H9 (cell line): ENCODE results near the gene LRTM2. TPM values are rescaled to one million over a fixed set of nuclear protein-coding genes. Genes with fewer than 3 reads are reported as not detected.

ENCODE experiments used
- DNase-seq: peaks from one replicate; pipeline ENCODE4 v3.0.0-alpha.2; 2017
- H2AFZ ChIP-seq: one replicate; pipeline ENCODE4 v1.6.1; 2013; ENCODE audit warnings: mild to moderate bottlenecking, low read length, control low read depth, moderate library complexity
- H2AK5ac ChIP-seq: 2 replicates; pipeline ENCODE4 v1.6.1; 2013; ENCODE audit warnings: low read length, control low read depth, mixed read lengths; ENCODE audit not compliant: insufficient read length
- H2BK120ac ChIP-seq: one replicate; pipeline ENCODE4 v1.6.1; 2013; ENCODE audit warnings: low read depth, mild to moderate bottlenecking, low read length, control low read depth, inconsistent platforms; ENCODE audit not compliant: poor library complexity, severe bottlenecking
- H2BK12ac ChIP-seq: 2 replicates; pipeline ENCODE4 v1.6.1; 2013; ENCODE audit warnings: low read length, control low read depth, mixed read lengths, low read depth; ENCODE audit not compliant: insufficient read length
- H2BK15ac ChIP-seq: 2 replicates; pipeline ENCODE4 v1.6.1; 2013; ENCODE audit warnings: low read depth, low read length, control low read depth
- H2BK20ac ChIP-seq: one replicate; pipeline ENCODE4 v1.6.1; 2013; ENCODE audit warnings: low read depth, mild to moderate bottlenecking, low read length, control low read depth, inconsistent platforms; ENCODE audit not compliant: poor library complexity, severe bottlenecking
- H2BK5ac ChIP-seq: 2 replicates; pipeline ENCODE4 v1.6.1; 2013; ENCODE audit warnings: low read length, control low read depth, mixed read lengths; ENCODE audit not compliant: insufficient read length
- H3K14ac ChIP-seq: 2 replicates; pipeline ENCODE4 v1.6.1; 2013; ENCODE audit warnings: low read length, control low read depth; ENCODE audit not compliant: insufficient read depth
- H3K18ac ChIP-seq: 2 replicates; pipeline ENCODE4 v1.6.1; 2013; ENCODE audit warnings: low read depth, mild to moderate bottlenecking, mixed read lengths, low read length, control low read depth; ENCODE audit not compliant: insufficient read length
- H3K23ac ChIP-seq: 2 replicates; pipeline ENCODE4 v1.6.1; 2013; ENCODE audit warnings: low read length, control low read depth, mixed read lengths, low read depth; ENCODE audit not compliant: insufficient read length
- H3K23me2 ChIP-seq: 2 replicates; pipeline ENCODE4 v1.6.1; 2013; ENCODE audit warnings: low read depth, mild to moderate bottlenecking, mixed read lengths, low read length, control low read depth; ENCODE audit not compliant: insufficient read length, poor library complexity, severe bottlenecking
- H3K27ac ChIP-seq: 2 replicates; pipeline ENCODE4 v1.5.1; 2013; ENCODE audit warnings: low read length, control low read depth, mixed read lengths, low read depth; ENCODE audit not compliant: insufficient read length
- H3K27me3 ChIP-seq: 2 replicates; pipeline ENCODE4 v1.6.1; 2013; ENCODE audit warnings: low read length, control low read depth, inconsistent platforms; ENCODE audit not compliant: insufficient read depth
- H3K4ac ChIP-seq: 2 replicates; pipeline ENCODE4 v1.6.1; 2013; ENCODE audit warnings: low read depth, mild to moderate bottlenecking, control low read depth, inconsistent platforms, low read length, moderate library complexity
- H3K4me1 ChIP-seq: 2 replicates; pipeline ENCODE4 v1.6.1; 2013; ENCODE audit warnings: low read length, control low read depth, inconsistent platforms; ENCODE audit not compliant: insufficient read depth
- H3K4me2 ChIP-seq: 2 replicates; pipeline ENCODE4 v1.6.1; 2013; ENCODE audit warnings: low read length, control low read depth, mixed read lengths; ENCODE audit not compliant: insufficient read length, insufficient read depth
- H3K56ac ChIP-seq: 2 replicates; pipeline ENCODE4 v1.6.1; 2013; ENCODE audit warnings: low read depth, mild to moderate bottlenecking, mixed read lengths, low read length, control low read depth; ENCODE audit not compliant: insufficient read length
- H3K79me1 ChIP-seq: 2 replicates; pipeline ENCODE4 v1.6.1; 2013; ENCODE audit warnings: low read depth, mild to moderate bottlenecking, moderate library complexity, low read length, control low read depth, inconsistent platforms; ENCODE audit not compliant: insufficient read depth, poor library complexity, severe bottlenecking
- H3K79me2 ChIP-seq: 2 replicates; pipeline ENCODE4 v1.6.1; 2013; ENCODE audit warnings: low read length, control low read depth, inconsistent platforms; ENCODE audit not compliant: insufficient read depth
- H3K9ac ChIP-seq: 2 replicates; pipeline ENCODE4 v1.6.1; 2013; ENCODE audit warnings: low read length, control low read depth, mixed read lengths; ENCODE audit not compliant: insufficient read length; ENCODE audit errors: extremely low read depth
- H3K9me3 ChIP-seq: one replicate; pipeline ENCODE4 v1.6.1; 2013; ENCODE audit warnings: low read depth, low read length, inconsistent platforms; ENCODE audit not compliant: control insufficient read depth
- H3T11ph ChIP-seq: one replicate; pipeline ENCODE4 v1.6.1; 2013; ENCODE audit warnings: mild to moderate bottlenecking, low read length, control low read depth, inconsistent platforms
- H4K20me1 ChIP-seq: one replicate; pipeline ENCODE4 v1.6.1; 2013; ENCODE audit not compliant: control insufficient read depth, insufficient read length, insufficient read depth
- H4K5ac ChIP-seq: 2 replicates; pipeline ENCODE4 v1.6.1; 2013; ENCODE audit warnings: low read depth, mild to moderate bottlenecking, mixed read lengths, low read length, control low read depth; ENCODE audit not compliant: insufficient read length
- H4K8ac ChIP-seq: replicated peaks from 2 replicates; pipeline ENCODE4 v1.6.1; 2013; ENCODE audit warnings: low read length, control low read depth, mixed read lengths, low read depth; ENCODE audit not compliant: insufficient read length
- H4K91ac ChIP-seq: 2 replicates; pipeline ENCODE4 v1.6.1; 2013; ENCODE audit warnings: low read depth, mild to moderate bottlenecking, moderate library complexity, mixed read lengths, low read length, control low read depth; ENCODE audit not compliant: insufficient read length
- H3K27ac Mint-ChIP-seq, 3 experiments: 2 replicates in 2 of 3; 3 replicates in 1 of 3; pipeline ENCODE4 v1.8.0; 2020 to 2021; ENCODE audit warnings: mixed read lengths in 3 of 3, mild to moderate bottlenecking in 1 of 3, moderate library complexity in 1 of 3
- H3K27me3 Mint-ChIP-seq: 2 replicates; pipeline ENCODE4 v1.8.0; 2021; ENCODE audit warnings: low read depth, mild to moderate bottlenecking, moderate library complexity, mixed read lengths
- H3K36me3 Mint-ChIP-seq, 3 experiments: 2 replicates in 2 of 3; 3 replicates in 1 of 3; pipeline ENCODE4 v1.8.0; 2020 to 2021; ENCODE audit warnings: low read depth in 3 of 3, mixed read lengths in 3 of 3; ENCODE audit not compliant: insufficient read depth in 1 of 3
- H3K4me1 Mint-ChIP-seq, 2 experiments: 2 replicates each; pipeline ENCODE4 v1.8.0; 2020; ENCODE audit warnings: mixed read lengths in 2 of 2
- H3K4me3 Mint-ChIP-seq, 2 experiments: 2 replicates in 1 of 2; 3 replicates in 1 of 2; pipeline ENCODE4 v1.8.0; 2020 to 2021; ENCODE audit warnings: mild to moderate bottlenecking in 2 of 2, mixed read lengths in 2 of 2, moderate library complexity in 1 of 2
- H3K9me3 Mint-ChIP-seq, 2 experiments: 2 replicates in 1 of 2; 3 replicates in 1 of 2; pipeline ENCODE4 v1.8.0; 2020; ENCODE audit warnings: mild to moderate bottlenecking in 2 of 2, mixed read lengths in 2 of 2, moderate library complexity in 1 of 2
- WGBS: extraction: QIAGEN DNeasy Blood & Tissue Kit; methylation state at CpG from one replicate; pipeline ENCODE4 v1.1.7; 2013; ENCODE audit warnings: missing lambda C conversion rate, low lambda C conversion rate, mixed read lengths; ENCODE audit not compliant: insufficient read length; ENCODE audit errors: extremely low coverage; 5-methylcytosine and 5-hydroxymethylcytosine counted together
- total RNA-seq: library from RNA; stranded (reverse); gene quantifications from 2 replicates; pipeline ENCODE4 v1.2.1, GENCODE V29; 2021
- TF ChIP-seq, protein P1 (sequence below): fragments of 200-600 bp; sonication (generic); conservative IDR thresholded peaks from 3 replicates; pipeline ENCODE4 v1.8.0; 2021; ENCODE audit warnings: antibody characterized with exemption, mild to moderate bottlenecking

Gene LRTM2
- total RNA-seq, 1 experiment from 2014 or later = not detected

DNA sequence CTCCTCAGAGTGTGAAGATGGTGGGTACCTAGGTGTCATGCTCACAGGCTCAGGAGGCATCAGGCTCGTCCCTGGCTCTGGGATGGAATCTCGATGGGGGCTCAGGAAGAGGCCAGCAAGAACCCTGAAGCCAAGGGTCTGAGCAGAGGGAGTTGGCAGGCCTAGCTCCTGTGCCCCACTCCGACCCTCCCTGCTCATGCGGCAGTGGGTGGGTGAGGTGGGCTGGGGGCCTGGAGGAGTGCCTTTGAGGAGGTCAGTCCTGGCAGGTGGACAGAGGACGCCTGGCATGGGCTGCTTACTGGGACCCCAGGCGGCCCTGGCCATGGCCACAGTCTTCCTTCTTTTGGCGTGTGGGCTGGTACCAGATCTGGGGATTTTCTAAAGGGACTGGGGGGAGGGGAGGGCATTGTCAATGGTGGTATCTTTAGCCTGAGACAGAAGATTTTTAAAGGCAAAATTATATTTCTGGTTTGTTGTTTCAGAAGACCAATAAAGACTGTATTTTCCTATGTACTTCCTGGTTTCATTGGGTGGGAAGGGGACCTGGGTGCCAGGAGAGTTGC lies 16.0 kb downstream of the LRTM2 start:
- H3K14ac ChIP-seq = no peak overlapping the region
- no peak overlapping the region for H3K18ac ChIP-seq
- H3T11ph ChIP-seq = no peak overlapping the region
- H4K20me1 ChIP-seq = no peaks in the 10 kb centered on the region
- no peaks in the 10 kb centered on the region for H3K23me2 ChIP-seq
- no CpG with 5 or more reads among the region's 7 CpGs for WGBS
- H2AK5ac ChIP-seq = no peak overlapping the region
- no peak overlapping the region for H4K8ac ChIP-seq
- TF ChIP-seq, protein P1, sequence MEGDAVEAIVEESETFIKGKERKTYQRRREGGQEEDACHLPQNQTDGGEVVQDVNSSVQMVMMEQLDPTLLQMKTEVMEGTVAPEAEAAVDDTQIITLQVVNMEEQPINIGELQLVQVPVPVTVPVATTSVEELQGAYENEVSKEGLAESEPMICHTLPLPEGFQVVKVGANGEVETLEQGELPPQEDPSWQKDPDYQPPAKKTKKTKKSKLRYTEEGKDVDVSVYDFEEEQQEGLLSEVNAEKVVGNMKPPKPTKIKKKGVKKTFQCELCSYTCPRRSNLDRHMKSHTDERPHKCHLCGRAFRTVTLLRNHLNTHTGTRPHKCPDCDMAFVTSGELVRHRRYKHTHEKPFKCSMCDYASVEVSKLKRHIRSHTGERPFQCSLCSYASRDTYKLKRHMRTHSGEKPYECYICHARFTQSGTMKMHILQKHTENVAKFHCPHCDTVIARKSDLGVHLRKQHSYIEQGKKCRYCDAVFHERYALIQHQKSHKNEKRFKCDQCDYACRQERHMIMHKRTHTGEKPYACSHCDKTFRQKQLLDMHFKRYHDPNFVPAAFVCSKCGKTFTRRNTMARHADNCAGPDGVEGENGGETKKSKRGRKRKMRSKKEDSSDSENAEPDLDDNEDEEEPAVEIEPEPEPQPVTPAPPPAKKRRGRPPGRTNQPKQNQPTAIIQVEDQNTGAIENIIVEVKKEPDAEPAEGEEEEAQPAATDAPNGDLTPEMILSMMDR = no peak
- H2BK120ac ChIP-seq = no peak overlapping the region
- H3K23ac ChIP-seq = no peak overlapping the region
- no peaks in the 10 kb centered on the region; the same call in 1 of the 2 replicates for H3K4me1 ChIP-seq
- no peak overlapping the region for H2AFZ ChIP-seq
- no peaks in the 10 kb centered on the region for H3K79me1 ChIP-seq
- H2BK20ac ChIP-seq = no peak overlapping the region
- Mint-ChIP-seq H3K4me3 (no peak overlapping the region), H3K27me3 (peaks cover 19% of the 10 kb centered on the region), H3K36me3 (no peaks in the 10 kb centered on the region), H3K9me3 (no peaks in the 10 kb centered on the region; a peak in 1 of 5 replicates), H3K27ac (no peak overlapping the region; a peak in 1 of 7 replicates), H3K4me1 (peaks cover 15 to 37% of the 10 kb centered on the region in 2 experiments)
- H3K56ac ChIP-seq = no peak overlapping the region
- H3K27ac ChIP-seq = no peak overlapping the region
- H3K9ac ChIP-seq = no peak overlapping the region
- no peak overlapping the region for H3K4me2 ChIP-seq
- DNase-seq = no peak
- no peak overlapping the region for H4K5ac ChIP-seq
- no peaks in the 10 kb centered on the region for H3K27me3 ChIP-seq
- no peak overlapping the region for H3K4ac ChIP-seq
- H2BK5ac ChIP-seq = no peak overlapping the region
- no peak overlapping the region for H2BK12ac ChIP-seq
- H3K79me2 ChIP-seq = no peaks in the 10 kb centered on the region
- no peak overlapping the region for H4K91ac ChIP-seq
- H3K9me3 ChIP-seq = no peaks in the 10 kb centered on the region
- H2BK15ac ChIP-seq = no peak overlapping the region
